ENCODE results near the gene SOX15.
"Not testable (repeated sequence)": the region's sequence is repeated elsewhere in the genome, so short reads cannot be mapped to it uniquely, and the experiment has no call there.

The SOX15 gene

DNA sequence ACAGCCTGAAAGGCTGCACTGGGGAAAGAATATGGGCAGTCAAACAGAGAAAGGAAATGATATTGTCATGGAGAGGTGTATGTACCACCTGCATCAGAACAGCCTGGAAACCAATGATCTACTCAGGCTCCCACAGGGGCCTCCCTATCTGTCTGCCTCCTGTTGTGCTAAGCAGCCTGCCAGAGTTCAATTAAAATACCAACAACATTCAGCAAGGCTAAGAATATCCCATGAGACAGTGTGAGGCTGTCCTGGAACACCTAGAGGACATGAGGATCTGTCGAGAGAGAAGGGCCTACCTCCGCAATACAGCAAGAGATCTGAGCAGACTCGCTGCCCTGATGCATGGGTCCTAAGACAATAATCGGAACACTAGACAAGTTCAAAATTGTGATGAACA, 16.4 kb upstream of the SOX15 start:
- no peak for DNase-seq

DNA sequence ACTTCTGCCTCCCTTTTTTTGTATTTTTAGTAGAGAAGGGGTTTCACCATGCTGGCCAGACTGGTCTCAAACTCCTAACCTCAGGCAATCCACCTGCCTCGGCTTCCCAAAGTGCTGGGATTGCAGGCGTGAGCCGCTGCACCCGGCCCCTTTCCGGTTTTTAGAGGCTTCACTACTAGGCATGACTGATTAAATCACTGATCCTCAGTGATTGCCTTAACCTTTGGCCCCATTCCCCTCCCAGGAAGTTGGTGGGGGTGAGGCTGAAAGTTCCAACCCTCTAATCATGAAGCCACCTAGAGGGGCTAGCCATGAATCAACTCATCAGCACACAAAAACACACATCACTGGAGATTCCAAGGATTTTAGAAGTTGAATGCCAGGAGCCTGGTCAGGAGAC, 7.7 kb upstream of the SOX15 start:
- DNase-seq, result not testable (repeated sequence)

DNA sequence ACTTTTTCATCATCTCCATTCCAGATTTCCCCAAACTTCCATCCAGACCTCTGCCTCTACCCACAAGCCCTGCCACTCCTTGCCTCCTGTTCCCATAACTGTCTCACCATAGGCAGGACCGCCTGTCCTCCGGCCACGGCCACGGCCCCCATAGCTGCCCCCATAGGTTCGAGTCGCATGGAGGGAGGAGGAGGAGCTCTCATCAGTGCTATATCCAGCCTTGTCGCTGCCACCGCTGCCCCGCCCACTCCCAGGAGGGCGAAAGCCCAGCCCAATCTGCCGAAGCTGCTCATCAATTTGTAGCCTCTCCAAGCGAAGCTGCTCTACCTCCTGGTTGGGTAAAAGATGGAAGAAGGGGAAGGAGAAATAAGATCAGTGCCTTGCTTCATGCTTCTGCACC, 3.4 kb upstream of the SOX15 start:
- DNase-seq, result no peak

DNA sequence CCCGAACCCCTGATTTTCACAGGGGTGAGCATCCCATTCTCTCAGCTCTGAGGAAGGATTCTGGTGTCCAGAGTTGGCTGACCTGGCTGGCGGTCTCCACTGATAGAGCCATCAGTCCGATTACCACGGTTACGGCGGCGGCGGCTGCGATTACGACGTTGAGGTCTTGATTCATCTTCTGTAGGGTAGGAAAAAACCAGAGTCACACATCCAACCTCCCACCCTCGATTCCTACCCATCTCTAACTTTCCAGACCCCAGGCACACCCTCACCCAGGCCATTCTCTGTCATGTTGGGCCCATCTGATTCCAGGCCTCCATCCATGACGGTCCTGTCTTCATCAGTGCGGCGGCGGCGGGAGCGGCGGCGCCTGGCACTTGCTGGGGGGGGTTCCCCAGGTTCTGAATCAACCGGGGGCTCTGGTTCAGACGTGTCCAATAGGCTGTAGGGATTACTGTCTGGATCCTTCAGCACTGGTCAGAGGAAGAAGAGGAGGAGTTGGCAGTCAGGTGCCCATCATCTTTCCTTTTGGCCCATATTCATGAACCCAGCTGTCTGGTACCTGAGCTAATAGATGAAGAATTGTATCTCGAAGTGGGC, 2.6 kb upstream of the SOX15 start:
- DNase-seq, result no peak

DNA sequence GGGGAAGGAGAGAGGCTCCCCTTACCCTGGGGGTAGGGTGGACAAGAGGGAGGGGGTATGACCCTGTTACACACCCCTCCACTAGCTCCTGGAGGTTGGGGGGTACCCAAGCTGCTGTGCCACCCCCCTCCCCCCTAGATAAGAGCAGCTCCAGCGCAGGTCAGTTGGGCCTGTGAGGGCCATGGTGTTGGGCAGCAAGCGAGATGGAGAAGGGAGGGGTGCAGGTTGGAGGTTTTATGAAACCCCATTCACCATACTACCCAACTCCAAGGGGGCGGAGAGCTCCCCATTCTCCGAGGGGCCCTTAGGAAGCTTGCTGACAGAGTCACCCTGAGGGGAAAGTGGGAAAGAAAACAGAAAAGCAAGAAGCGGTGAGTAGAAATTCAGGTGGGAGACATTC, 1.7 kb upstream of the SOX15 start:
- DNase-seq, result no peak

DNA sequence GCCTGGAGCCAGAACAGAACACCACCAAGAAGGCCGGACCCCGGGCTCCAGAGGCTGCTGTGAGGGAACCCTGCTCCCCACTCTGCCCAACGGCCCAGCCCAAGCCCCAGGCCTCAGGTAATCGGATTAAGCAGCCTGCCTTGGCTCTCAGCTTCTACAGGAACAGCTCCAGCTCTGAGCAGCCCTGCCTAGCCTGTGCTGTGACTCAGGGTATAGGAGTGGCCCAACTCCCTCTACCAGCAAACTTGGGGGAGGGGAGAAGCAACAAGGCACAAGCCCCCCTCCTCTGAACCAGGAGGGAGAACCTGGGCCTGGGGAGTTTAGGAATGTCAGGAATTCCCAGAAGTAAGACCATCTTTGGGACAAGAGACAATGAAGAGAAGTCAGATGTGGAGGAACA, 849 bp upstream of the SOX15 start:
- no peak for DNase-seq

DNA sequence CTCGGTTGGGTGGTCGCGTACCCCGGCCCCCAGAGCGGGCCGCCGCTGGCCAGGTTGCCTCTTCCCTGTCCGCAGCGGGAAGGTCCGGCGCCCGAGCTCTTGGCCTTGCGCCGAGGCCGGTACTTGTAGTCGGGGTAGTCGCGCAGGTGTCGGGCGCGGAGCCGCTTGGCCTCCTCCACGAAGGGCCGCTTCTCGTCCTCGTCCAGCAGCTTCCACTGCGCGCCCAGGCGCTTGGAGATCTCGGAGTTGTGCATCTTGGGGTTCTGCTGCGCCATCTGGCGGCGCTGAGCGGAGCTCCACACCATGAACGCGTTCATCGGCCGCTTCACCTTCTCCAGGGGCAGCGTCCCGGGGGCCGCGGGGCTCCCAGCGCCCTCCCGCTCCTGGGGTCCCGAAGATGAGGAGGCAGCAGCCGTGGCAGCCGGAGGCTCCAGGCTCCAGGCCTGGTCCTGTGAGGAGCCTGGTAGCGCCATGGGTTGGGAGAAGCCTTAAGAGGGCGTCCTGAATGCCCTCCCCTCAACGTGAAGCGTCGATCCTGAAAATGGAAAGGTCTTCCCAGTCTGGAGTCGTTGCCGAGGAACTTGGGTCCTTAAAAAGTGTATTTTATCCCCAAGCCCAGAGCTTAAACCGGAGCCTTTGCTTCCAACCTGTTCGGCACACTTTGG, 558 bp downstream of the SOX15 start:
- DNase-seq, result peak; percentile 67

DNA sequence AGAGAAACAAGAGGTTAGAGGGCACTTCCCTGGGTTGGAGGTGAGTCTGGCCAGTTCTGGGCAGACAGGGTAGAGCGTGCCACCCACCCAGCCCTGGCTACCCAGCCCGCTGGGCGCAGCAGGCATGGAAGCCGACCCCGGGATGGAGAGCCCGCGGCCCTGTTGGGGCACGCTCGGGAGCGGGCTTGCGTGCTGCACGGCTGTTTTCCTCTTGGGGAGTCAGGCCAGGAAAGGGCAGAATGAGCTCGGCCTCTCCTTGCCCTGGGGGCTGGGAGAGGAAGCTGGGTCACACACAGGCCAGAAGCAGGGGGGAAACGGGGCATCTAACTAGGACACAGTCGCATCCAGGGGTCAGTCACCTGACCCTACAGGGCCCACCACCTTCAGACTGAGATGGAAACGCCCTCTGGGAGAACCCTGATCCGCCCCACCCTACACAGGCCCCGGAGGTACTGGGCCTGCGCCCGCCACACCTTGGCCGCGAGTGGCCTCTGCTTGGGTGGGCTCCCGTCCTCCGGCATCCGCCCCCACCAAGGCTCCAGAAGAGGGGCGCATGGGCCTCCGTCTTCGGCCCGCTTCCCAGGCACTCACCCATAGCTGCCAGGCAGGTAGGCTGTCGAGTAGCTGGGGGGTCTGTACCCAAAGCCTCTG, 1.2 kb downstream of the SOX15 start:
- DNase-seq, result no peak

DNA sequence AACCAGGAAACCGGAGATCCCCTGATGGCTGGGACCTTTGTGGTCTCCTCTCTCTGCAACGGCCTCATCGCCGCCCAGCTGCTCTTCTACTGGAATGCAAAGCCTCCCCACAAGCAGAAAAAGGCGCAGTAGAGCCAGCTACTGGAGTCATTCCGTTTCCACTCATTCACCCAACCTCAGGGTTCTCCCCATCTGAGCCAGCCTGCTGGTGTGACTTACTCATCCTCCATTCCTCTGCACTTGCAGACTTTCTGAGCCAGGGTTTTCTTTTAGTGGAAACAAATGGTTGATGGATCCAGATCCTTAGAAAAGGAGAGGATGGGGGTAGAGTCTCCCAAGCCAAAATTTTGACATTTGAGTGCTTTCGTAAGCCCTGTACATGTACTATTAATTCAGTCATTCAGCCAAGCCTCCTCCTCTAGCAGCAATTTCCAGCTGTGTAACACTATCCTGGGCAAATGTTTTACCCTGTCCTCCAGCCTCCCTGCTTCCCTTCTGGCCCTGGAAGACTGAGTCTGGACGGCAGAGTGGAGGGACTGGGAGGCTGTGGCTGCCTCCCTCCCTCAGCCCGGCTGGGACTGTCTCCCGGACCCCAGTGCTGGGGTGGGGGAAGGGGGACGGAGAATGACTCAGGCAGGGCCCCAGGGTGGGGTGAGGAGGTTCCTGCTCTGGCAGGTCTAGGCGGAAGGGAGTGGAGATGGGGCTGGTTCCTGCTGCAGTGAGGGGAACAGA, 2.3 kb downstream of the SOX15 start:
- no peak for DNase-seq

DNA sequence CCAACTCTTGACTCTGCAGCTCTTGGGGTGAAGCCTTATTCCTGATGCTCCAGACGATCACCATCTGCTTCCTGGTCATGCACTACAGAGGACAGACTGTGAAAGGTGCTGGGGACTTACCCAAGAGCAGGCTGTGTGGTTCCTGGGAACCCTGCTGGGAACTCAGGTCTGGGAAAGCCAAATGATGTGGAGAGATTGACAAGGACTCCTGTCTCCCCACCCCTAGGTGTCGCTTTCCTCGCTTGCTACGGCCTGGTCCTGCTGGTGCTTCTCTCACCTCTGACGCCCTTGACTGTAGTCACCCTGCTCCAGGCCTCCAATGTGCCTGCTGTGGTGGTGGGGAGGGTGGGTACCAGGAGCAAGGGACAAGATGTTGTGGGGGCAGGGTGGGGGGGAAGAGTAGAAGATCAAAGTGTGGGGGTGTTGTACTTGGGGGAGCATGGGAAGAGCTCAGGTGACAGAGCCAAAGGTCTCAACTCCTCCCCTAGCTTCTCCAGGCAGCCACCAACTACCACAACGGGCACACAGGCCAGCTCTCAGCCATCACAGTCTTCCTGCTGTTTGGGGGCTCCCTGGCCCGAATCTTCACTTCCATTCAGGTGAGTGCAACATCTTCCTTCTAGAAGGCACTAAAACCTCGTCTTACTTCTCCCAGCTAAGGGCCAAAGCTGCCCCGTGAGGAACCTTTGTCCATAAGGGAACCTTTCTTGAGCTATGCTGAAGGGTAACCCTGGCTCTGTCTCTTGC, 3.0 kb downstream of the SOX15 start:
- no peak for DNase-seq

DNA sequence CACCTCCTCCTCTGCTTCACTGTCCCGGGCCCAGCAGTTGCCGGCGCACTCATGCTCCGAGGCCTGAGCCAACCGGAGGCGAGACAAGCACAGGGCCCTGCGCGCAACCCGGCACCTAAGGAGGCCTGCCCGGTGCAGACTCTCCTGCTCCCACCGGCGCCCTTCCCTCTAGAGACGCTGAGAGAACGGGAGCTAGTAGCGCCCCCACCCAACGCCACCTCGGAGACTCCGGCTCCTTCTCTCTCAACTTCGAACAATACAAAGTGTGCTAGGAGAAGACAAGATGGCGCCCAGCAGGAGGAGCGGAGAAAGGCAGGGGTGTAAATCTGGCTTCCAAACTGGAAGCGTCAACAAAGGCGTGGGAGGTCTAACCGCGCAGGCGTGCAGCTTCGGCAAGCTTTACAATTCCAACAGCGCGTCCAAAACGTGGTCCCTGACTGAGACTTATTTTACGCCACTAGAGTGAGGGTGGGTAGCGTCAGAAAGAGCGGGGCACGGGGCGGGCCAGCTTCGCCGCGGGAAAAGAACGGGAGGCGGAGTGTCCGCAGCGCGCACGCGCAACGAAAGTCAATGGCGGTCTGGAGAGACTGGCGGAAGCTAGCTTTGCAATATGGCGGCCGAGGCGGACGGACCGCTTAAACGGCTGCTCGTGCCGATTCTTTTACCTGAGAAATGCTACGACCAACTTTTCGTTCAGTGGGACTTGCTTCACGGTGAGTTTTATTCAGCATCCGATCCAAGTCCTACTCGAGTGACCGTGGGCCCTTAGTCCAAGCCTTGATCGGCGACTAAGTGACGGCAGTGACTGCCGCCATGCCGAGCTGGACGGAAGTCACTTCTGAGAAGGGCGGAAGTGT, 6.4 kb downstream of the SOX15 start, which contains the start of gene MPDU1:
Gene MPDU1, plus strand, starts transcription at position 600 of the 857 bp plus-strand sequence. Its CDS starts 11 bp downstream, at position 611.
- peak; percentile 96 for DNase-seq

DNA sequence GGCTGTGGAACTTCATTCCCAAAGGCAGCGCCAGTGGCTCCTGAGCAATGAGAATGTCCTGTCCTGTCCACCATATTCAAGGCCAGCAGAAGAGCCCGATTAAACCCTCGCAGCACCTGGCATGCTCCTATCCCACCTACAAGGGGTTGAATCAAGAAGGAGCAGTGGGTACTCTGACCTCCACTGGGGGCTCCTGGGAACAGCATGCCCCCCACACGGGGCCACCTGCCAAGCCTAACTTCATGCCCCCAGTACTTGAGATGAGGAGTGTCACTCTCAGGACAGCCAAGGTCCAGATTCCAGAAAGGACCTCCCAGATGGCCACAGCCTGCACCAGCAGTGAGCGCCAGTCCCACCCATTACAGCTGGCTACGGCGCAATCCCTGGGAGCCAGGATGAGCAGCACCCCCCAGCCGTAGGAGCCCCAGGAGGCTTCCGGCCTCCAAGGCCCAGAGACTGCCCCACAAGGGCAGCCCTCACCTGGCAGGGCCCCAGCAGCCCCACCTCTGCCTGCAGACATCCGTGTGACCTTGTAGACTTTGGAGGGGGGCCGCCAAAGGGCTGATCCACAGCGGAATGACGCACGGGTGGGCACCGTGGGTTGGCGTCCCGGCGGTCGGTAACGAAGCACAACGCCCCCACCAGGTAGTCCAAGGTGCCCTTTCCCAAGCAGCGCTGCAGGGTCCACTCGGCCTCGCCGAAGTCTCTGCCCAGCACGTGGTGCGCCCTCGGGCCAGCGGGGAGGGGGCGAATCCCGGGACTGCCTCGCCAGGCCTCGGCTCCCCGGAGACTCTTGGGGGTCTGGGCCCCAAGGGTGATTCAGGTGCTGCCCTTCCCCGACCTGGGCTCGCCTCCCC, 7.3 kb downstream of the SOX15 start:
- DNase-seq, result no peak

DNA sequence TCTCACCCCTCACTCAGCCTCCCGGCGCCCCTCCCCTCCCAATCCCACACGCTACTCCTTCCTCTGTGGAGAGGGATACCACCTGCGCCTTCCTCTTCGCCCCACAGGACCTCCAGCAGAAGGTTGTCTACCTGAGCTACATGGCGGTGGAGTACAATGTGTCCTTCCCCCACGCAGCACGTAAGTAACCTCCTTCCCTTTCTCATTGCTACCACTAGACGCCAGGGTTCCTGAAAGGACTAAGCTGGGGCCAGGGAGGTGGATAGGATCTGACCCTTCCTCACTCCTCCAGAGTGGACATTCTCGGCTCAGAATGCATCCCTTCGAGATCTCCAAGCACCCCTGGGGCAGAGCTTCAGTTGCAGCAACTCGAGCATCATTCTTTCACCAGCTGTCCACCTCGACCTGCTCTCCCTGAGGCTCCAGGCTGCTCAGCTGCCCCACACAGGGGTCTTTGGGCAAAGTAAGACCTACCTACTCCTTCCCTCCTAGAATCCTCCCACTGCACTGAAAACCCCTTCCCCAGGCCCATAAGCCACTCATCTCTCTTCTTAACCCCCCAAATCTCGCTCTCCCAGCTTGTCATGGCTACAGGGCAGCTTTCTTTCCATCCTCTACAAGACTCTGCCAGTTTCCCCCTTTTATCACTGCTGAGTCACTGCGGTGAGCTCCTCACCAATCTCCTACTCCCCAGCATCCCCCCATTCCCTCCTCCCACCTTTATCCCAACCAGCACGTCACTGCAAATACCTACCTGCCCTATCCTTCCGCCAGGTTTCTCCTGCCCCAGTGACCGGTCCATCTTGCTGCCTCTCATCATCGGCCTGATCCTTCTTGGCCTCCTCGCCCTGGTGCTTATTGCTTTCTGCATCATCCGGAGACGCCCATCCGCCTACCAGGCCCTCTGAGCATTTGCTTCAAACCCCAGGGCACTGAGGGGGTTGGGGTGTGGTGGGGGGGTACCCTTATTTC, 9.0 kb downstream of the SOX15 start:
- no peak for DNase-seq

DNA sequence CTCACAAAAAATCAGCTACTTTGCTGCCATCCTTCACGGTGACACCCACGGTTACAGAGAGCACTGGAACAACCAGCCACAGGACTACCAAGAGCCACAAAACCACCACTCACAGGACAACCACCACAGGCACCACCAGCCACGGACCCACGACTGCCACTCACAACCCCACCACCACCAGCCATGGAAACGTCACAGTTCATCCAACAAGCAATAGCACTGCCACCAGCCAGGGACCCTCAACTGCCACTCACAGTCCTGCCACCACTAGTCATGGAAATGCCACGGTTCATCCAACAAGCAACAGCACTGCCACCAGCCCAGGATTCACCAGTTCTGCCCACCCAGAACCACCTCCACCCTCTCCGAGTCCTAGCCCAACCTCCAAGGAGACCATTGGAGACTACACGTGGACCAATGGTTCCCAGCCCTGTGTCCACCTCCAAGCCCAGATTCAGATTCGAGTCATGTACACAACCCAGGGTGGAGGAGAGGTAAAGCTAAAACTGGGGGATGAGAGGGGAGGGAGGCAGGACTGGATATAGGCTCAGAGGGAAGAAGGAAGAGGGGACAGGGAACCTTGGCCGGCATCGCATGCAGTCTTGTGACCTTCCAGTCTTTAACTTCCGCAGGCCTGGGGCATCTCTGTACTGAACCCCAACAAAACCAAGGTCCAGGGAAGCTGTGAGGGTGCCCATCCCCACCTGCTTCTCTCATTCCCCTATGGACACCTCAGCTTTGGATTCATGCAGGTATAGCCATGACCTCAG, 9.9 kb downstream of the SOX15 start:
- peak; percentile 43 for DNase-seq

DNA sequence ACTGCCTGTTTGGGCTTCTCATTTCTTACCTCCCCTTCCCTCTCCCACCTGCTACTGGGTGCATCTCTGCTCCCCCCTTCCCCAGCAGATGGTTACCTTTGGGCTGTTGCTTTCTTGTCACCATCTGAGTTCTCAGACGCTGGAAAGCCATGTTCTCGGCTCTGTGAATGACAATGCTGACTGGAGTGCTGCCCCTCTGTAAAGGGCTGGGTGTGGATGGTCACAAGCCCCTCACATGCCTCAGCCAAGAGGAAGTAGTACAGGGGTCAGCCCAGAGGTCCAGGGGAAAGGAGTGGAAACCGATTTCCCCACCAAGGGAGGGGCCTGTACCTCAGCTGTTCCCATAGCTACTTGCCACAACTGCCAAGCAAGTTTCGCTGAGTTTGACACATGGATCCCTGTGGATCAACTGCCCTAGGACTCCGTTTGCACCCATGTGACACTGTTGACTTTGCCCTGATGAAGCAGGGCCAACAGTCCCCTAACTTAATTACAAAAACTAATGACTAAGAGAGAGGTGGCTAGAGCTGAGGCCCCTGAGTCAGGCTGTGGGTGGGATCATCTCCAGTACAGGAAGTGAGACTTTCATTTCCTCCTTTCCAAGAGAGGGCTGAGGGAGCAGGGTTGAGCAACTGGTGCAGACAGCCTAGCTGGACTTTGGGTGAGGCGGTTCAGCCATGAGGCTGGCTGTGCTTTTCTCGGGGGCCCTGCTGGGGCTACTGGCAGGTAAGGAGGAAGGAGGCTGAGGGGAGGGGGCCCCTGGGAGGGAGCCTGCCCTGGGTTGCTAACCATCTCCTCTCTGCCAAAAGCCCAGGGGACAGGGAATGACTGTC, 10.7 kb downstream of the SOX15 start, which contains the start of gene CD68:
Gene CD68, plus strand, starts transcription at position 638 of the 833 bp plus-strand sequence. Its CDS starts 40 bp downstream, at position 678.
- DNase-seq, result peak; percentile 83

DNA sequence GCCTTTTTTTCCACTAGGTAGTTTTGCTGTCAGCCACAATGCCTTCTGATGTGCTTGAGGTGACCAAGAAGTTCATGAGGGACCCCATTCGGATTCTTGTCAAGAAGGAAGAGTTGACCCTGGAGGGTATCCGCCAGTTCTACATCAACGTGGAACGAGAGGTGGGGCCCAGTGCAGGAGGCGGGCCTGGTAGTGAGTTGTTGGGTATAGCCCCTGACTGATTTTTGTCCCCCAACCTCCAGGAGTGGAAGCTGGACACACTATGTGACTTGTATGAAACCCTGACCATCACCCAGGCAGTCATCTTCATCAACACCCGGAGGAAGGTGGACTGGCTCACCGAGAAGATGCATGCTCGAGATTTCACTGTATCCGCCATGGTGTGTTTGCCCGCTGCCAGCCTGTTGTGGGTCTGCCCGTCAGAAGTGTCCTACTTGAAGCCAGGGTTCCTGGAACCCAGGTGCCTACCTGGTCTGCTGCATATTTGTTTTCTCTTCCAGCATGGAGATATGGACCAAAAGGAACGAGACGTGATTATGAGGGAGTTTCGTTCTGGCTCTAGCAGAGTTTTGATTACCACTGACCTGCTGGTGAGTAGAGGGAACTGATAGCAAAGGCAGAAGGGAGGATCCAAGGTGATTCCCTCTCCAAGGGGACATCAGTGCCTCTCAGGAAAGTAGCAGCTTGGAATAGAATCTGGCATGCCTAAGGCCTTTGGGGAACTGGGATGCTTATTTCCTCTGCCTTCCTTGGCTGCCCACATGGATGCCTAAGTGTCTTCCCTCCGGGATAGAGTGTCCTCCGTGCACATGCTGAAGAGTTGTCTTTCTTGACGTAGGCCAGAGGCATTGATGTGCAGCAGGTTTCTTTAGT, 12.3 kb downstream of the SOX15 start:
- DNase-seq, result no peak
